GM12878 (cell line): ENCODE data around the gene YEATS2. TPM values are rescaled to one million over a fixed set of nuclear protein-coding genes. Genes with fewer than 3 reads are reported as not detected.
A peak's percentile ranks its signal among the peaks of the same experiment; 100 is the strongest.

Source experiments
- ATAC-seq: fragments of 200-7000 bp; cut with Tn5 transposase; 3 replicates; pipeline ENCODE4 v1.9.1; 2020; ENCODE audit warnings: mild to moderate bottlenecking, moderate library complexity
- BruUV-seq: library from RNA; stranded (reverse); fragments of 400-500 nt; replicated peaks from 2 replicates; lab custom pipeline; 2021; lab: Mats Ljungman, UMichigan
- CTCF ChIA-PET: fragments of 300-600 bp; sonication (Branson Sonifier 250); formaldehyde crosslinking; extraction: SDS; loops from one replicate; lab custom pipeline; 2021; ENCODE audit warnings: inconsistent platforms; lab: Yijun Ruan, JAX
- POLR2A ChIA-PET: fragments of 350-600 bp; formaldehyde crosslinking; extraction: SDS; loops from one replicate; lab custom pipeline; 2021; ENCODE audit warnings: inconsistent platforms; lab: Charles Lee
- RAD21 ChIA-PET: fragments of 300-600 bp; sonication (Branson Sonifier 250); formaldehyde crosslinking; loops from one replicate; lab custom pipeline; 2023; ENCODE audit warnings: antibody characterized with exemption; ENCODE audit not compliant: unreplicated experiment; lab: Charles Lee
- SMC1A ChIA-PET: fragments of 300-600 bp; sonication (Branson Sonifier 250); formaldehyde crosslinking; loops from one replicate; lab custom pipeline; 2023; ENCODE audit not compliant: unreplicated experiment, uncharacterized antibody; lab: Charles Lee
- DNase-seq: peaks from one replicate; pipeline ENCODE4 v3.0.0-alpha.2; 2011; ENCODE audit warnings: low read depth, low spot score
- FAIRE-seq: peaks from 3 replicates; lab custom pipeline; 2011; peaks lifted over from hg19 to GRCh38; lab: Jason Lieb, UNC
- H2AFZ ChIP-seq: 2 replicates; pipeline ENCODE4 v1.6.0; 2011; ENCODE audit warnings: low read depth, low read length, control low read depth; ENCODE audit not compliant: control insufficient read depth
- H3K27ac ChIP-seq: 2 replicates; pipeline ENCODE4 v1.5.1; 2011; ENCODE audit warnings: control low read depth; ENCODE audit not compliant: control insufficient read depth, insufficient read depth
- H3K27me3 ChIP-seq, 2 experiments: replicated peaks in 1 of 2; 2 replicates each; pipeline versions ENCODE4 v1.6.0 to v1.6.1; 2011; ENCODE audit warnings: low read length in 1 of 2; ENCODE audit not compliant: control insufficient read depth in 2 of 2, insufficient read depth in 2 of 2
- H3K36me3 ChIP-seq, 2 experiments: 2 replicates each; pipeline ENCODE4 v1.5.1; 2011; ENCODE audit warnings: low read length in 1 of 2; ENCODE audit not compliant: control insufficient read depth in 2 of 2, insufficient read depth in 2 of 2
- H3K4me1 ChIP-seq: 2 replicates; pipeline ENCODE4 v1.6.1; 2011; ENCODE audit warnings: mild to moderate bottlenecking, low read length, moderate library complexity, mixed read lengths; ENCODE audit not compliant: control insufficient read depth, insufficient read depth
- H3K4me2 ChIP-seq: 2 replicates; pipeline ENCODE4 v1.6.0; 2011; ENCODE audit warnings: control low read depth; ENCODE audit not compliant: control insufficient read depth, insufficient read depth
- H3K4me3 ChIP-seq: fragments of 200-600 bp; sonication (generic); 2 replicates; pipeline ENCODE4 v1.5.1; 2016
- H3K79me2 ChIP-seq: 2 replicates; pipeline ENCODE4 v1.6.0; 2011; ENCODE audit warnings: low read length; ENCODE audit not compliant: control insufficient read depth, insufficient read depth
- H3K9ac ChIP-seq: 2 replicates; pipeline ENCODE4 v1.8.0; 2011; ENCODE audit warnings: low read length, control low read depth, mixed read lengths; ENCODE audit not compliant: control insufficient read depth, insufficient read depth
- H3K9me3 ChIP-seq: replicated peaks from 3 replicates; pipeline ENCODE4 v1.5.1; 2011; ENCODE audit warnings: mild to moderate bottlenecking, low read length; ENCODE audit not compliant: control insufficient read depth, insufficient read depth
- H4K20me1 ChIP-seq: 2 replicates; pipeline ENCODE4 v1.6.0; 2011; ENCODE audit not compliant: control insufficient read depth, insufficient read depth
- BHLHE40 ChIP-seq, 2 experiments: fragments of 450-650 bp in 1 of 2; IDR thresholded peaks; 2 replicates each; pipeline ENCODE4 v1.6.1; 2011 to 2017; ENCODE audit warnings: low read depth in 2 of 2, borderline replicate concordance in 1 of 2, improper control_type of control experiment in 1 of 2, low read length in 1 of 2, mild to moderate bottlenecking in 1 of 2
- HDAC2 ChIP-seq: fragments of 200-600 bp; sonication (generic); IDR thresholded peaks from 2 replicates; pipeline ENCODE4 v1.6.1; 2017
- NFYB ChIP-seq: IDR thresholded peaks from 2 replicates; pipeline ENCODE4 v1.6.1; 2011; ENCODE audit warnings: low read depth, mild to moderate bottlenecking, low read length, improper control_type of control experiment, moderate library complexity; ENCODE audit not compliant: insufficient read depth
- SUPT20H ChIP-seq: IDR thresholded peaks from 2 replicates; pipeline ENCODE4 v1.6.1; 2011; ENCODE audit warnings: low read depth, mild to moderate bottlenecking, low read length, moderate library complexity, borderline replicate concordance; ENCODE audit not compliant: control insufficient read depth
- WGBS: methylation state at CpG from one replicate; pipeline ENCODE4 v1.1.6; 2016; ENCODE audit warnings: low lambda C conversion rate; ENCODE audit not compliant: insufficient replicate concordance, insufficient coverage; ENCODE audit errors: missing lambda C conversion rate; 5-methylcytosine and 5-hydroxymethylcytosine counted together
- in situ Hi-C: fragments of 300-500 bp; cut with MboI; formaldehyde crosslinking; loops from 9 replicates; pipeline ENCODE4 v1.14.3; 2018; ENCODE audit warnings: mixed read lengths
- intact Hi-C: fragments of 100-400 bp; cut with micrococcal nuclease; formaldehyde crosslinking; loops from one replicate; pipeline ENCODE4 v1.14.2; 2022; ENCODE audit not compliant: unreplicated experiment
- polyA plus RNA-seq, 11 experiments: library from polyadenylated mRNA; depleted of rRNA in 4 of 11; unstranded in 6 of 11; stranded (reverse) in 5 of 11; fragments of >200 nt; fragmentation: Nextera tagmentation in 4 of 11; fragmentation: Illumina TruSeq in 1 of 11; extraction: Ambion mirVana in 4 of 11; extraction: Trizol in 1 of 11; gene quantifications; 1 replicate in 1 of 11; 2 replicates in 10 of 11; pipeline versions ENCODE4 v1.2.1 to v1.2.3, GENCODE V29; 2011 to 2016; ENCODE audit warnings: inconsistent platforms in 2 of 11, missing spikeins in 2 of 11, low read depth in 1 of 11
- total RNA-seq, 4 experiments: library from RNA; depleted of rRNA in 3 of 4; stranded (reverse); fragments of >200 nt in 3 of 4; fragmentation: Illumina TruSeq in 1 of 4; extraction: Trizol in 1 of 4; gene quantifications; 2 replicates each; pipeline versions ENCODE4 v1.2.1 to v1.2.3, GENCODE V29; 2013 to 2021

The YEATS2 gene
- total and polyA plus RNA-seq, 10 of the 15 experiments (the other 5 are each of a cell fraction or from before 2014, with no cell fraction given) = 1.9 to 65.3 (median 25.8) TPM

DNA sequence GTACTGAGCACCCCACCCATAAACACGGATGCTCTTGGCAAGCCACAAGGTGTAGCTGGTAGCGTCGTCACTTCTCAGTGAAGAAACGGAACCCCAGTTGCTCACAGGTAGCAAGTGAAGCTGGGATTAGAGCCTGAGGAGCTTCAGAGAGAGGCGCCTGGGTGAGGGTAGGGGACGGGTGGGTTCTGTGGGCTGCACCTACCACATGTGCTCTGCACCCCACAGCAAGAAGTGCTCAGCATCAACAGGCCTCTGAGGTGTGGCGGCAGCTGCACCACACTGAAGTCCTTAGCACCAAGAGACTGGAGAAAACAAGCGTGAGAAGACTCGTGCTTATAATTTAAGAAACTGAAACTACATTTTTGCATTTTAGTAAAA lies 118.0 kb downstream of the YEATS2 start:
- ATAC-seq = peak; percentile 38
- SMC1A ChIA-PET = interaction anchor here (1.3 kb wide), 1 partner anchor 17 kb away, joined by 3 read pairs; no protein-coding TSS in a partner anchor
- WGBS = 27% methylated on average over 9 of the region's 9 CpGs

DNA sequence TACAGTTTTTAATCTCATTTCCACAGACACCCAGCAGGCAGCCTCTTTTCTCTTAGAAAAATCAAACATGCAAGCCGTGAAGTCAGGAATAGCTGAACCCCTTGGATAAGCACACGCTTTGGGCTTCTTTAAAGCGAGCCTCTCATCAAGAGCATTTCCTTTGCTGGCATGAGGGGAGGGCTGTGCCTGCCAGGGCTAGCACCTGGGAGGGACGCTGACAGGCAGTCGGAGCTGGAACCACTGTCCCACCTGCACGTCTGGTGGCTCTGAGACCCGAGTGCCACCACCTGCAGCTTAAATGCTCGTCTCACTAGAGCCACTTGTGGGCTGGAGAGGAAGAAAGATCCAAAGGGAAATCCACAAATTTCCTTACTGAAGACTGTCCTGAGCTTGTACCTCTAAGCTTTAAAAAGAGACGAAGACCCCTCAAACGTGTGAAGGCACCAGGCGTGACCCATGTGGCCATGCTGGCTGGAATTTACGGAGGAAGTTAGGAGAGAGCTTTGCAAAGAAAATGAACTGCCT lies 118.4 kb downstream of the YEATS2 start:
- H4K20me1 ChIP-seq = no peaks in the 10 kb centered on the region
- DNase-seq (no peak), FAIRE-seq (no peak), ATAC-seq (no peak)
- ChIA-PET SMC1A (interaction anchor here (1.3 kb wide), 1 partner anchor 16 kb away, joined by 3 read pairs; no protein-coding TSS in a partner anchor), CTCF (interaction anchor here (0.5 to 1.0 kb wide), 3 partner anchors 194 to 665 kb away, joined by 3 to 4 read pairs (median 3); no protein-coding TSS in a partner anchor), RAD21 (interaction anchor here (0.6 to 1.1 kb wide), 2 partner anchors 11 to 31 kb away, joined by 3 read pairs; no protein-coding TSS in a partner anchor), POLR2A (interaction anchor here (0.7 kb wide), 1 partner anchor 14 kb away, joined by 3 read pairs; no protein-coding TSS in a partner anchor)
- intact Hi-C loops = no loop called here
- peaks cover 0 to 2% of the 10 kb centered on the region in 2 experiments; a peak in 3 of 4 replicates for H3K36me3 ChIP-seq
- in situ Hi-C loops = no loop called here
- H3K9me3 ChIP-seq = no peaks in the 10 kb centered on the region
- no peak overlapping the region for H3K27ac ChIP-seq
- H3K79me2 ChIP-seq = no peaks in the 10 kb centered on the region
- WGBS = 68% methylated on average over 12 of the region's 12 CpGs
- no peak overlapping the region for H3K9ac ChIP-seq
- 0 out of 2 replicates have a peak overlapping the region, but pooled peaks have one; percentile 17 for H3K4me2 ChIP-seq
- H3K27me3 ChIP-seq = no peaks in the 10 kb centered on the region
- BruUV-seq = no TSS peak
- TF ChIP-seq HDAC2 = no peak
- TF ChIP-seq SUPT20H = no peak
- no peak overlapping the region for H2AFZ ChIP-seq
- H3K4me1 ChIP-seq = peaks cover 11% of the 10 kb centered on the region
- no peak overlapping the region for H3K4me3 ChIP-seq

More for the DNA sequence above, 118.0 kb downstream of the YEATS2 start:
- no peak overlapping the region for H3K9ac ChIP-seq
- H3K4me3 ChIP-seq = no peak overlapping the region
- CTCF ChIA-PET = interaction anchor here (0.6 to 1.0 kb wide), 3 partner anchors 48 to 410 kb away, joined by 3 to 4 read pairs (median 4); no protein-coding TSS in a partner anchor
- no TSS peak for BruUV-seq
- in situ Hi-C loops (no loop called here), intact Hi-C loops (no loop called here)
- H3K27me3 ChIP-seq = no peaks in the 10 kb centered on the region
- DNase-seq = no peak
- H3K9me3 ChIP-seq = no peaks in the 10 kb centered on the region
- peak in 1 of 2 experiments; percentile 30; a peak in 1 of 4 replicates for TF ChIP-seq BHLHE40 (IDR thresholded peaks at IDR 0.05; ENCODE audit: borderline replicate concordance in 1 of 2, low read depth in 2 of 2, low read length in 1 of 2)
- TF ChIP-seq NFYB = no peak
- TF ChIP-seq, all 136 proteins: peak for 1
- ChIA-PET RAD21 (interaction anchor here (0.6 to 1.1 kb wide), 2 partner anchors 10 to 31 kb away, joined by 3 read pairs; no protein-coding TSS in a partner anchor), POLR2A (interaction anchor here (0.6 to 0.7 kb wide), 2 partner anchors 14 to 287 kb away, joined by 3 read pairs; no protein-coding TSS in a partner anchor)
- H3K27ac ChIP-seq = no peak overlapping the region
- 0 out of 2 replicates have a peak overlapping the region, but pooled peaks have one; percentile 17 for H3K4me2 ChIP-seq
- H3K79me2 ChIP-seq = no peaks in the 10 kb centered on the region
- H3K4me1 ChIP-seq = peaks cover 11% of the 10 kb centered on the region
- H3K36me3 ChIP-seq = peaks cover 2 to 7% of the 10 kb centered on the region in 2 experiments; a peak in 3 of 4 replicates
- FAIRE-seq = no peak
- H2AFZ ChIP-seq = no peak overlapping the region
- H4K20me1 ChIP-seq = no peaks in the 10 kb centered on the region
